Ovary (tissue), 3 donors: ENCODE measurements around the gene KCTD19.

Experiments used
- POLR2A ChIP-seq: fragments of 450-650 bp; IDR thresholded peaks from one replicate; pipeline ENCODE4 v1.6.1; 2017; ENCODE audit warnings: antibody characterized with exemption, mild to moderate bottlenecking, moderate library complexity
- TF ChIP-seq, protein P1 (sequence below), 3 donors: fragments of 450-650 bp in 2 of 3; fragments of 200-600 bp in 1 of 3; IDR thresholded peaks; one replicate each; pipeline versions ENCODE4 v1.5.1 to v1.8.0; 2016 to 2022; ENCODE audit warnings: antibody characterized with exemption in 3 of 3, mild to moderate bottlenecking in 1 of 3
- donor health status: DM: no; HTN: no; CAD: no.

DNA sequence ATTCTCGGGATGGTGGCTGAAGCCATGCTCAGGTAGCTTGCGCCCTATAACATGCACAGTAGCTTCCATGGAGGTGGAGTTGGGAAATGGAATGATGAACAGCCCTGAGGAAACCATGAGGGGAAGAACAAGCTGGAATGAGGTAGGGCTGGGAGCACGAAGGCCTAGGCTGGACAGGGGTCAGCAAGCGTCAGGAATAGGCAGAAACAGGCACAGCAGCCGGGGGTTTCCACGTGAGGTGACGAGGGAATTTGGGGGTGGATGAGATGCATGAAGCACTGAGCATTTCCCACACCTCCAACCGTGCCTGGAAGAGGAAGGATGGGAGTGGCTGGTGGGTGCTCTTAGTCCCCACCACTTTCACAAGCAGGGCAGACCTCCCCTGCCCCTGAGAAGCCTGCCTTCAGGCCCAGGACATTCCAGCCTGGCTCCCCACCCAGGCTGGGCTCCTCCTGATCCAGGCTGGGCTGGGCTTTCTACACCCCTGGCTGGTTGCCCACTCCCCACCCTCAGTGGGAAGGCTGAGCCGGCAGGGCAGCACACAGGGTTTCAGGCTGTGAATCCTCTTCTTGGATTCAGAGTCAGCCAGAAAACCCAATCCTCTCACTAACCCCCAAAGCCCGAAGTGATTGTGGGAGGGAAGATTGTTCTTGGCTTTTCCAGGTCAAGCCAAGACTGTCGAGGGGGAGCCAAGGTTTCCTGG lies 25.3 kb downstream of the KCTD19 start:
- no peak for TF ChIP-seq POLR2A
- TF ChIP-seq, protein P1, sequence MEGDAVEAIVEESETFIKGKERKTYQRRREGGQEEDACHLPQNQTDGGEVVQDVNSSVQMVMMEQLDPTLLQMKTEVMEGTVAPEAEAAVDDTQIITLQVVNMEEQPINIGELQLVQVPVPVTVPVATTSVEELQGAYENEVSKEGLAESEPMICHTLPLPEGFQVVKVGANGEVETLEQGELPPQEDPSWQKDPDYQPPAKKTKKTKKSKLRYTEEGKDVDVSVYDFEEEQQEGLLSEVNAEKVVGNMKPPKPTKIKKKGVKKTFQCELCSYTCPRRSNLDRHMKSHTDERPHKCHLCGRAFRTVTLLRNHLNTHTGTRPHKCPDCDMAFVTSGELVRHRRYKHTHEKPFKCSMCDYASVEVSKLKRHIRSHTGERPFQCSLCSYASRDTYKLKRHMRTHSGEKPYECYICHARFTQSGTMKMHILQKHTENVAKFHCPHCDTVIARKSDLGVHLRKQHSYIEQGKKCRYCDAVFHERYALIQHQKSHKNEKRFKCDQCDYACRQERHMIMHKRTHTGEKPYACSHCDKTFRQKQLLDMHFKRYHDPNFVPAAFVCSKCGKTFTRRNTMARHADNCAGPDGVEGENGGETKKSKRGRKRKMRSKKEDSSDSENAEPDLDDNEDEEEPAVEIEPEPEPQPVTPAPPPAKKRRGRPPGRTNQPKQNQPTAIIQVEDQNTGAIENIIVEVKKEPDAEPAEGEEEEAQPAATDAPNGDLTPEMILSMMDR (IDR thresholded peaks at IDR 0.05), result no peak
